Activated CD4-positive, CD25-positive, alpha-beta regulatory T cell treated with anti-CD3 and anti-CD28 coated beads, Interleukin-2, amount 50 U/mL, for 24 hours (primary cell): ENCODE data around the gene TFDP1.
"Not testable (repeated sequence)": the region's sequence is repeated elsewhere in the genome, so short reads cannot be mapped to it uniquely, and the experiment has no call there.

Experiments
- ATAC-seq, 2 donors: fragments of 150-1000 bp; cut with Tn5 transposase; one replicate each; pipeline ENCODE4 v1.10.0; 2021; ENCODE audit warnings: mild to moderate bottlenecking in 1 of 2, moderate library complexity in 1 of 2

Gene TFDP1

GRCh38 chr13:113573065-113573464 is 11.5 kb upstream of the TFDP1 start:
- ATAC-seq = no peak

- no peak for ATAC-seq
Observed at GRCh38 chr13:113576597-113576996, 8.0 kb upstream of the TFDP1 start.

GRCh38 chr13:113577881-113578435 is 6.6 kb upstream of the TFDP1 start:
- no peak for ATAC-seq

GRCh38 chr13:113579686-113580085 is 4.9 kb upstream of the TFDP1 start:
- no peak for ATAC-seq

- ATAC-seq = no peak
Observed at GRCh38 chr13:113581871-113582270, 2.7 kb upstream of the TFDP1 start.

GRCh38 chr13:113582841-113583631 is 1.5 kb upstream of the TFDP1 start:
- no peak for ATAC-seq

- ATAC-seq = peak; percentile 21 to 23
Observed at GRCh38 chr13:113584870-113585671, 518 bp downstream of the TFDP1 start.

GRCh38 chr13:113585896-113586295 is 1.3 kb downstream of the TFDP1 start:
- no peak for ATAC-seq

- no peak for ATAC-seq
Observed at GRCh38 chr13:113586661-113587479, 2.3 kb downstream of the TFDP1 start.

- no peak for ATAC-seq
Observed at GRCh38 chr13:113588394-113589111, 4.0 kb downstream of the TFDP1 start.

GRCh38 chr13:113589251-113589960 is 4.9 kb downstream of the TFDP1 start:
- no peak for ATAC-seq

- no peak for ATAC-seq
Observed at GRCh38 chr13:113589961-113590339, 5.4 kb downstream of the TFDP1 start.

- no peak for ATAC-seq
Observed at GRCh38 chr13:113591750-113592149, 7.2 kb downstream of the TFDP1 start.

GRCh38 chr13:113592571-113592970 is 8.0 kb downstream of the TFDP1 start:
- ATAC-seq = no peak

GRCh38 chr13:113594066-113594821 is 9.7 kb downstream of the TFDP1 start:
- ATAC-seq = not testable (repeated sequence)

GRCh38 chr13:113595131-113595530 is 10.6 kb downstream of the TFDP1 start:
- ATAC-seq = no peak

GRCh38 chr13:113596321-113597200 is 12.0 kb downstream of the TFDP1 start:
- no peak for ATAC-seq

GRCh38 chr13:113597391-113598080 is 13.0 kb downstream of the TFDP1 start:
- ATAC-seq = no peak

GRCh38 chr13:113598081-113598410 is 13.5 kb downstream of the TFDP1 start:
- ATAC-seq = no peak
